GM12873 (cell line): ENCODE results near the gene IGDCC3.

ENCODE experiments used
- CTCF ChIP-seq: IDR thresholded peaks from 2 replicates; pipeline ENCODE4 v1.5.1; 2012; ENCODE audit warnings: low read depth, mild to moderate bottlenecking, moderate library complexity, low read length, control low read depth; ENCODE audit not compliant: insufficient read depth; ENCODE audit errors: missing control alignments

The IGDCC3 gene

DNA sequence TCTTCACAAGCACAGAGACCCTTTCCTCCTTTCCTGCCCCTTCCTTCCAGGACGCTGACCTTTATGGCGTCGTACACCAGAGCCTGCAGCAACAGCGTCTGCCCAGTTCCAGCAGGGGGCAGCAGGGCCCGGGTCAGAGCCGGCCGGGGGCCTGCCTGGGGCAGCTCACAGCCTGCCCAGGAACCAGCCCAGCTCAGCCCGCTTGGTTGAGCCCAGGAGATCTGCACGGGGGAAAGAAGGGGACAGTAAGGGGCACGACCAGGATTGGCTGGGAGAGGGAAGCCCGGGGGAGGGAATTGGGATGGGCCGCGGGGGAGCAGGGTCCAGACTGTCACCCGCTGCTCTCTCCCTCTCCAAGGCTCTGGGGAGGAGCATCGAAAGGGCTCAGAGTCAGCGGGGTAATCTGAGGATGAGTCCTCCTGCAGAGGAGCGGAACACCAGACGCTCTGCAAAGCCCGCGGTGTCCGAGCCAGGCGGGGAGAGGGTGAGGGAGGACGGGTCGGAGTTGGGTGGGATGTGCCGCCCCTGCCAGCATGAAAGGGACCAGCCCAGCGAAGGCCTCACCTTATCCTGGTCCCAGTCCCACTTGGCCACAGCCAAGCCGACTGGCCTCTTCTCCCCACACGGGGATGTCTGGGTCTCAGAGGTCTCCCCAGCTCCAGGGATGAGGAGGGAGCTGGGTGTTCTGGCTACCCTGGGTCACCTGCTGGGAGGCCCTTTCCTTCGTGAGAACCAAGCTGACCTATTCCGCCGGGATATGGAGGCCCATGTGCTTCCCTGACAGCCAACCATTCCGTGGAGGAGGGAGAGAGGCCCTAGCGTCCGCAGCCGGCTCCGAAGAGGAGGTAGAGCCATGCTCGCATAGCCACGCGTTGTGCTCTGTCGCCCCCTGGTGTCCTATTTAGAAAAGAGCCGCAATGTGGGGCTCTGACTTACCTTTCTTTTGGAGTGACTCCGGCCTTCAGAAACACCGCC lies 7.4 kb upstream of the IGDCC3 start:
- peak; percentile 87 for TF ChIP-seq CTCF

GRCh38 chr15:65384505-65384894 lies 6.7 kb upstream of the IGDCC3 start:
- no peak for TF ChIP-seq CTCF

- no peak for TF ChIP-seq CTCF
These were observed 6.2 kb upstream of the IGDCC3 start for GRCh38 chr15:65383991-65384390.

- no peak for TF ChIP-seq CTCF
These were observed 5.7 kb upstream of the IGDCC3 start for GRCh38 chr15:65383456-65383855.

- TF ChIP-seq CTCF, result no peak
These were observed 5.1 kb upstream of the IGDCC3 start for GRCh38 chr15:65382921-65383320.

- TF ChIP-seq CTCF, result no peak
These were observed 4.3 kb upstream of the IGDCC3 start for GRCh38 chr15:65382146-65382491.

DNA sequence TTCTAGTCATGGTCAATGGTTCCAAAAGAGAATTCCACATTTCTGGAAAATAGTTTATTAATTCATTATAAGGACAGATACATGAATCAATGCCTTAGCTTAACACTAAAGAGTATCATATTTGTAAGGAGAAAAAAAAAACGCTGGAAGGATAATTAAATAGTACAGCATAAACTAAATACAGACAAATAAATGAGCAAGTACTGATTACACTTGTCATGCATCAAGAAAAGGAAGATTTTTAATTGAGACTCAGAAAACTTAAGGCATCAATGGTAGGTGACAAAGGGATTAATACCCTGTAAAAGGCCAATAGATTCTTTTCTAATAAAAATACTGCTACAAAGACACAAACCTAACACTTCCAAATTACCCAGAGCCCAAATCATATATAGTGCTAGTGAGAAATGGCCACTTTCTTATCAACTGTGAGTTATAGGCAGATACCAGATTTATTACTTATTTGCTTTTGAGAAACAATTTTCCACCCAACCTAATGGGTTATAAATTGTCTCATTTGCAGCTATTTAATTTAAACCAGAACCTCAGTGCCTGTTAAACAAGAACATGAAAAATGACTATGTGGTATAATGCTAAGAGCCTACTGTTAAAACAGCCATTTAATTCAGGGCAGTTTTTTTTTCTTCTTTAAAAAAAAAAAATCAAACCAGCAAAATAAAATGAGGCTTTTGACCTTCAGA lies 3.8 kb upstream of the IGDCC3 start:
- no peak for TF ChIP-seq CTCF
